ENCODE measurements around the gene UBE2J1.
A peak's percentile ranks its signal among the peaks of the same experiment; 100 is the strongest.

Gene UBE2J1

GRCh38 chr6:89361171-89361570 is 8.6 kb upstream of the UBE2J1 start:
- peak; percentile 28 for DNase-seq

GRCh38 chr6:89360415-89360999 is 8.0 kb upstream of the UBE2J1 start:
- peak; percentile 78 for DNase-seq

GRCh38 chr6:89359561-89359960 is 7.0 kb upstream of the UBE2J1 start:
- peak; percentile 43 for DNase-seq

- DNase-seq, result peak; percentile 19
Observed at GRCh38 chr6:89357390-89357789, 4.9 kb upstream of the UBE2J1 start.

- DNase-seq, result no peak
Observed at GRCh38 chr6:89356642-89357170, 4.2 kb upstream of the UBE2J1 start.

- DNase-seq, result no peak
Observed at GRCh38 chr6:89355511-89356194, 3.1 kb upstream of the UBE2J1 start.

GRCh38 chr6:89353702-89354392 is 1.3 kb upstream of the UBE2J1 start:
- no peak for DNase-seq

- DNase-seq, result no peak
Observed at GRCh38 chr6:89353118-89353556, 615 bp upstream of the UBE2J1 start.

- no peak for DNase-seq
Observed at GRCh38 chr6:89351671-89352277, 748 bp downstream of the UBE2J1 start.

- DNase-seq, result peak; percentile 98
Observed at GRCh38 chr6:89350281-89350966, 2.1 kb downstream of the UBE2J1 start.

- no peak for DNase-seq
Observed at GRCh38 chr6:89348372-89348771, 4.2 kb downstream of the UBE2J1 start.

- DNase-seq, result no peak
Observed at GRCh38 chr6:89347825-89348224, 4.7 kb downstream of the UBE2J1 start.

- no peak for DNase-seq
Observed at GRCh38 chr6:89346433-89346832, 6.1 kb downstream of the UBE2J1 start.

GRCh38 chr6:89339565-89339964 is 13.0 kb downstream of the UBE2J1 start:
- no peak for DNase-seq

GRCh38 chr6:89335164-89335563 is 17.4 kb downstream of the UBE2J1 start:
- DNase-seq, result no peak

- DNase-seq, result no peak
Observed at GRCh38 chr6:89330910-89331309, 21.6 kb downstream of the UBE2J1 start.

- no peak for DNase-seq
Observed at GRCh38 chr6:89328976-89329375, 23.5 kb downstream of the UBE2J1 start.

- DNase-seq, result no peak
Observed at GRCh38 chr6:89324304-89324703, 28.2 kb downstream of the UBE2J1 start.

GRCh38 chr6:89323511-89323971 is 29.0 kb downstream of the UBE2J1 start:
- peak; percentile 87 for DNase-seq

- peak; percentile 92 for DNase-seq
Observed at GRCh38 chr6:89321131-89321970, 31.2 kb downstream of the UBE2J1 start.

- DNase-seq, result no peak
Observed at GRCh38 chr6:89320012-89320559, 32.4 kb downstream of the UBE2J1 start.
